NB4 (cell line): Measurements from ENCODE around the gene TNFRSF8.
A peak's percentile ranks its signal among the peaks of the same experiment; 100 is the strongest.

Experiments
- CTCF ChIP-seq: IDR thresholded peaks from one replicate; pipeline ENCODE4 v1.5.1; 2012; ENCODE audit warnings: low read depth, low read length
- MAX ChIP-seq: IDR thresholded peaks from 2 replicates; pipeline ENCODE4 v1.6.1; 2011; ENCODE audit warnings: low read depth, low read length
- MYC ChIP-seq: IDR thresholded peaks from 2 replicates; pipeline ENCODE4 v1.6.1; 2011; ENCODE audit warnings: low read depth, low read length
- POLR2A ChIP-seq: IDR thresholded peaks from 2 replicates; pipeline ENCODE4 v1.6.1; 2011; ENCODE audit warnings: mild to moderate bottlenecking; ENCODE audit not compliant: insufficient read length; ENCODE audit errors: extremely low read depth

GRCh38 chr1:12031039-12031980 is 31.8 kb upstream of the TNFRSF8 start:
- no peak for TF ChIP-seq POLR2A
- TF ChIP-seq CTCF: peak; percentile 64
- no peak for TF ChIP-seq MAX
- TF ChIP-seq MYC: no peak
